ENCODE results near the gene PAX8.
"Not testable (repeated sequence)": the region's sequence is repeated elsewhere in the genome, so short reads cannot be mapped to it uniquely, and the experiment has no call there.

Gene PAX8

GRCh38 chr2:113278742-113279139, at the start of gene PAX8:
PAX8 (minus strand) TSS chr2:113278921; CDS start chr2:113278394, 527 bp downstream.
- Histone ChIP-seq H3K4me3 (ENCODE audit: low read depth in 1 of 2, low read length in 2 of 2) (no peak within 1 kb of the TSS), H3K27ac (ENCODE audit: low read depth, low read length) (peak within 1 kb of the TSS; percentile 64), H3K36me3 (ENCODE audit: control insufficient read depth in 1 of 2, insufficient read depth in 2 of 2, low read length in 2 of 2) (no peaks in the 10 kb centered on the region), H3K9me3 (ENCODE audit: control insufficient read depth in 1 of 2, low read length in 2 of 2) (no peaks in the 10 kb centered on the region), H3K4me1 (ENCODE audit: control insufficient read depth in 1 of 2, insufficient read depth in 2 of 2, low read length in 2 of 2) (peaks cover 17 to 25% of the 10 kb centered on the region in 2 donors), H3K27me3 (ENCODE audit: control insufficient read depth in 1 of 2, insufficient read depth in 2 of 2, low read length in 2 of 2) (peaks cover 4 to 29% of the 10 kb centered on the region in 2 donors), H3K9ac (ENCODE audit: low read depth in 1 of 2, low read length in 2 of 2) (no peak within 1 kb of the TSS)

DNA sequence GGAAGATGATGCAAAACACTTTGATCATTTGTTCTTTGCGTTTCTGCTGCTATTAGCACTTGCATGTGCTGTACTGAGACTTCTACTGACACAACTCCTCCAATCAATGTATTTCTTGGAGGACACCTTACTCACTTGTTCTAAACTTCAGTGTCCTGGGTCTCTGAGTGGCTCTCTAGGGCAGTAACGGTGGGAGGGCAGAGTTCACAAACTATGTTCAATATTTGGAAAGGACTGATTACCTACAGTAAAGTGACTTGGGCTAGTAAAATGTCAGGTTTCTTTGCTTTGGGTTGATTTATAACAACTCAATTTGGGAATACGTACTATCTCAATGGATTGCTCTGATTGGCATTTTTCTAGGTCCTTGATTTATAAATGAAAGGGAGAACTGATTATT, 49.3 kb upstream of the PAX8 start:
- no peaks in the 10 kb centered on the region for H3K9me3 ChIP-seq (ENCODE audit: control insufficient read depth in 1 of 2, low read length in 2 of 2)
- H3K36me3 ChIP-seq (ENCODE audit: control insufficient read depth in 1 of 2, insufficient read depth in 2 of 2, low read length in 2 of 2), result no peaks in the 10 kb centered on the region
- no peak overlapping the region for H3K9ac ChIP-seq (ENCODE audit: low read depth in 1 of 2, low read length in 2 of 2)
- peaks cover 0 to 4% of the 10 kb centered on the region in 2 donors for H3K4me1 ChIP-seq (ENCODE audit: control insufficient read depth in 1 of 2, insufficient read depth in 2 of 2, low read length in 2 of 2)
- no peak overlapping the region for H3K27ac ChIP-seq (ENCODE audit: low read depth, low read length)
- H3K4me3 ChIP-seq (ENCODE audit: low read depth in 1 of 2, low read length in 2 of 2), result no peak overlapping the region
- no peaks in the 10 kb centered on the region for H3K27me3 ChIP-seq (ENCODE audit: control insufficient read depth in 1 of 2, insufficient read depth in 2 of 2, low read length in 2 of 2)

GRCh38 chr2:113325161-113325731, 46.5 kb upstream of the PAX8 start:
- H3K27ac ChIP-seq (ENCODE audit: low read depth, low read length); H3K27me3 ChIP-seq (ENCODE audit: control insufficient read depth in 1 of 2, insufficient read depth in 2 of 2, low read length in 2 of 2); H3K9me3 ChIP-seq (ENCODE audit: control insufficient read depth in 1 of 2, low read length in 2 of 2); H3K4me1 ChIP-seq (ENCODE audit: control insufficient read depth in 1 of 2, insufficient read depth in 2 of 2, low read length in 2 of 2); H3K36me3 ChIP-seq (ENCODE audit: control insufficient read depth in 1 of 2, insufficient read depth in 2 of 2, low read length in 2 of 2): not testable (repeated sequence)
- peak overlapping the region in 1 of 2 donors; percentile 48 for H3K9ac ChIP-seq (ENCODE audit: low read depth in 1 of 2, low read length in 2 of 2)
- peak overlapping the region; percentile 28 to 50 for H3K4me3 ChIP-seq (ENCODE audit: low read depth in 1 of 2, low read length in 2 of 2)

GRCh38 chr2:113324684-113325160, 46.0 kb upstream of the PAX8 start:
- Histone ChIP-seq H3K36me3 (ENCODE audit: control insufficient read depth in 1 of 2, insufficient read depth in 2 of 2, low read length in 2 of 2) (no peaks in the 10 kb centered on the region), H3K4me1 (ENCODE audit: control insufficient read depth in 1 of 2, insufficient read depth in 2 of 2, low read length in 2 of 2) (peaks cover 0 to 4% of the 10 kb centered on the region in 2 donors), H3K4me3 (ENCODE audit: low read depth in 1 of 2, low read length in 2 of 2) (peak overlapping the region; percentile 34 to 50), H3K27me3 (ENCODE audit: control insufficient read depth in 1 of 2, insufficient read depth in 2 of 2, low read length in 2 of 2) (no peaks in the 10 kb centered on the region), H3K9me3 (ENCODE audit: control insufficient read depth in 1 of 2, low read length in 2 of 2) (no peaks in the 10 kb centered on the region), H3K27ac (ENCODE audit: low read depth, low read length) (no peak overlapping the region), H3K9ac (ENCODE audit: low read depth in 1 of 2, low read length in 2 of 2) (peak overlapping the region in 1 of 2 donors; percentile 48)

GRCh38 chr2:113323129-113323528, 44.4 kb upstream of the PAX8 start:
- not testable (repeated sequence) for H3K36me3 ChIP-seq (ENCODE audit: control insufficient read depth in 1 of 2, insufficient read depth in 2 of 2, low read length in 2 of 2); H3K27ac ChIP-seq (ENCODE audit: low read depth, low read length); H3K9me3 ChIP-seq (ENCODE audit: control insufficient read depth in 1 of 2, low read length in 2 of 2); H3K4me3 ChIP-seq (ENCODE audit: low read depth in 1 of 2, low read length in 2 of 2); H3K27me3 ChIP-seq (ENCODE audit: control insufficient read depth in 1 of 2, insufficient read depth in 2 of 2, low read length in 2 of 2); H3K4me1 ChIP-seq (ENCODE audit: control insufficient read depth in 1 of 2, insufficient read depth in 2 of 2, low read length in 2 of 2); H3K9ac ChIP-seq (ENCODE audit: low read depth in 1 of 2, low read length in 2 of 2)

DNA sequence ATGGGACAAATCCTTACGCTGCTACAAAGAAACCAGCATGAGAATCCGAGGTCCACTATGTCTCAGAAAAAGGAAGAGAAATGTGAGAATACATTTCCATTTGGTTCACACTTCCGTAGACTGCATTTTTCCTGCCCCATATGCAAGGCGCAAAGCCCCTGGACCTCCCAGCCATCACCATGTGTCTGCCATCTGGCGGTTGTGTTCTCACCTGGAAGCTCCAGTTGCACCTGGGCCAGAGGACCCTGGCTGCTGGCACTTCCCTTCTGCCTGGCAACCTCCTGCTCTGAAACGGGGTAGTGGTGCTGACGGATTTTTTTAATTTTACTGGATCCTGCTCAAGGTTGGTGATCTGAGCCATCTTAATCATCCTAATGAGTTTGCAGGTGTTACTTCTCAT, 41.4 kb upstream of the PAX8 start:
- not testable (repeated sequence) for H3K4me1 ChIP-seq (ENCODE audit: control insufficient read depth in 1 of 2, insufficient read depth in 2 of 2, low read length in 2 of 2); H3K36me3 ChIP-seq (ENCODE audit: control insufficient read depth in 1 of 2, insufficient read depth in 2 of 2, low read length in 2 of 2); H3K27me3 ChIP-seq (ENCODE audit: control insufficient read depth in 1 of 2, insufficient read depth in 2 of 2, low read length in 2 of 2); H3K27ac ChIP-seq (ENCODE audit: low read depth, low read length); H3K4me3 ChIP-seq (ENCODE audit: low read depth in 1 of 2, low read length in 2 of 2); H3K9ac ChIP-seq (ENCODE audit: low read depth in 1 of 2, low read length in 2 of 2); H3K9me3 ChIP-seq (ENCODE audit: control insufficient read depth in 1 of 2, low read length in 2 of 2)

DNA sequence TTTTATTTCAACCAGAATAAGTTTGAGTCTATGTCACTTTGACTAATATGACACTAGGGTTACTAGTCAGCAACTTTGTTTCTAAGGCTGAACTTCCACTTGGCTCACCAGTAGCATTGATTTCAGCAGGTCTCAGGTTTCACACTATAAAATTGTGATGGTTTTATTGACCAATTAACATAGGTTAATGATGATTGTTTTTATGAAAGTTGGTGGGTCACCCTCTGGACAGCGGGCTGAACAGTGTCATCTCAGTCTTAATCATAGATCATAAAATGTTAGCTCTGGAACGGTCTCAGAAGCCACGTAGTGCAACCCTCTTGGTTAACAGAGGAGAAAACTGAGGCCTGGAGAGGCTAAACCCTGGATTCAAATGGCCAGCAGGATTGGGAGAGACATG, 40.2 kb upstream of the PAX8 start:
- H3K27ac ChIP-seq (ENCODE audit: low read depth, low read length); H3K9me3 ChIP-seq (ENCODE audit: control insufficient read depth in 1 of 2, low read length in 2 of 2); H3K27me3 ChIP-seq (ENCODE audit: control insufficient read depth in 1 of 2, insufficient read depth in 2 of 2, low read length in 2 of 2); H3K36me3 ChIP-seq (ENCODE audit: control insufficient read depth in 1 of 2, insufficient read depth in 2 of 2, low read length in 2 of 2); H3K4me1 ChIP-seq (ENCODE audit: control insufficient read depth in 1 of 2, insufficient read depth in 2 of 2, low read length in 2 of 2); H3K4me3 ChIP-seq (ENCODE audit: low read depth in 1 of 2, low read length in 2 of 2); H3K9ac ChIP-seq (ENCODE audit: low read depth in 1 of 2, low read length in 2 of 2): not testable (repeated sequence)

- H3K9me3 ChIP-seq (ENCODE audit: control insufficient read depth in 1 of 2, low read length in 2 of 2), result no peaks in the 10 kb centered on the region
- no peaks in the 10 kb centered on the region for H3K36me3 ChIP-seq (ENCODE audit: control insufficient read depth in 1 of 2, insufficient read depth in 2 of 2, low read length in 2 of 2)
Measured at GRCh38 chr2:113316085-113316484, 37.4 kb upstream of the PAX8 start.

GRCh38 chr2:113314663-113315062, 35.9 kb upstream of the PAX8 start:
- not testable (repeated sequence) for H3K9ac ChIP-seq (ENCODE audit: low read depth in 1 of 2, low read length in 2 of 2); H3K27me3 ChIP-seq (ENCODE audit: control insufficient read depth in 1 of 2, insufficient read depth in 2 of 2, low read length in 2 of 2); H3K9me3 ChIP-seq (ENCODE audit: control insufficient read depth in 1 of 2, low read length in 2 of 2); H3K4me1 ChIP-seq (ENCODE audit: control insufficient read depth in 1 of 2, insufficient read depth in 2 of 2, low read length in 2 of 2); H3K27ac ChIP-seq (ENCODE audit: low read depth, low read length); H3K4me3 ChIP-seq (ENCODE audit: low read depth in 1 of 2, low read length in 2 of 2); H3K36me3 ChIP-seq (ENCODE audit: control insufficient read depth in 1 of 2, insufficient read depth in 2 of 2, low read length in 2 of 2)

More at GRCh38 chr2:113316085-113316484, 37.4 kb upstream of the PAX8 start:
- peaks cover 0 to 7% of the 10 kb centered on the region in 2 donors for H3K4me1 ChIP-seq (ENCODE audit: control insufficient read depth in 1 of 2, insufficient read depth in 2 of 2, low read length in 2 of 2)
- no peaks in the 10 kb centered on the region for H3K27me3 ChIP-seq (ENCODE audit: control insufficient read depth in 1 of 2, insufficient read depth in 2 of 2, low read length in 2 of 2)
- no peak overlapping the region for H3K27ac ChIP-seq (ENCODE audit: low read depth, low read length)
- H3K4me3 ChIP-seq (ENCODE audit: low read depth in 1 of 2, low read length in 2 of 2), result no peak overlapping the region
- no peak overlapping the region for H3K9ac ChIP-seq (ENCODE audit: low read depth in 1 of 2, low read length in 2 of 2)

DNA sequence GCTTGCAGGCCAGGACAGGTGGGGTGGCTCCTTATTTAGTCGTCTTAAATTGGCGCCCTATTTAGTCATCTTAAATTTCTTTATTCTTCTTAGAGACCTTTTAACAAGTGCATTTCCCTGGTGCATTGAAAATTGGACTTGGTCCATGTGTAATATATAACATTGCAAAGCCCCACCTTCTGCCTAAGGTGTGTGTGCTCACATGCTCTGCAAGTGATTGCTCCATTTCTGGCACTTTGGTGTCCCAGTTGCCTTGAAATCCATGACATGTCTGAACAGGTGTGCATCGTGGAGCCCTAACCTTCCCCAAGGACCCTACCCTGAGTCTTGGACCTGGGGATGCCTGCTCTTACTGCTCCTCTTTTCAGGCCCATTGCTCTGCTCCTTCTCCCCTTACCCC, 35.5 kb upstream of the PAX8 start:
- not testable (repeated sequence) for H3K9ac ChIP-seq (ENCODE audit: low read depth in 1 of 2, low read length in 2 of 2); H3K4me1 ChIP-seq (ENCODE audit: control insufficient read depth in 1 of 2, insufficient read depth in 2 of 2, low read length in 2 of 2); H3K36me3 ChIP-seq (ENCODE audit: control insufficient read depth in 1 of 2, insufficient read depth in 2 of 2, low read length in 2 of 2); H3K27ac ChIP-seq (ENCODE audit: low read depth, low read length); H3K4me3 ChIP-seq (ENCODE audit: low read depth in 1 of 2, low read length in 2 of 2); H3K27me3 ChIP-seq (ENCODE audit: control insufficient read depth in 1 of 2, insufficient read depth in 2 of 2, low read length in 2 of 2); H3K9me3 ChIP-seq (ENCODE audit: control insufficient read depth in 1 of 2, low read length in 2 of 2)

DNA sequence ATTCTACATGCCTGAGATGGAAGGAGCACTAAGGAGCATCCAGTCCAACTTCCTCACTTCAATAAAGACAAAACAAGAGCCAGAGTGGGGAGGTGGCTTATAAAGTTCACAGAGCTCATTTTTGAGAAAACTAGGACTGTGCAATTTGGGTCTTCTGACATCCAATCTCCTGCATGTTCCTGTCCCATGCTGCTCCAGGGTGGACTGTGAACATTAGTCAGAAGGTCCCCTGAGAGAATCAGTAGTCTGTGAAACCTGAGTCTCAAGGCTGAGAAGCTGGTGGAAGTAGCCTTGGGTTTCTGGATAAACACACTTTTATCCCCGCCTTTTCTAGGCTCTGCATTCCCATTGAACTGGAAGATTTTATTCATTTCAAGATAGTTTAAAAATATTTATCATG, 33.1 kb upstream of the PAX8 start:
- not testable (repeated sequence) for H3K4me3 ChIP-seq (ENCODE audit: low read depth in 1 of 2, low read length in 2 of 2); H3K36me3 ChIP-seq (ENCODE audit: control insufficient read depth in 1 of 2, insufficient read depth in 2 of 2, low read length in 2 of 2); H3K9me3 ChIP-seq (ENCODE audit: control insufficient read depth in 1 of 2, low read length in 2 of 2); H3K4me1 ChIP-seq (ENCODE audit: control insufficient read depth in 1 of 2, insufficient read depth in 2 of 2, low read length in 2 of 2); H3K9ac ChIP-seq (ENCODE audit: low read depth in 1 of 2, low read length in 2 of 2); H3K27ac ChIP-seq (ENCODE audit: low read depth, low read length); H3K27me3 ChIP-seq (ENCODE audit: control insufficient read depth in 1 of 2, insufficient read depth in 2 of 2, low read length in 2 of 2)
